Endothelial cell of umbilical vein (primary cell): ENCODE data around the gene RANGRF. TPM values are rescaled to one million over a fixed set of nuclear protein-coding genes. Genes with fewer than 3 reads are reported as not detected.

Source experiments
- BruUV-seq: library from RNA; stranded (reverse); fragments of 400-500 nt; replicated peaks from 2 replicates; lab custom pipeline; 2021; lab: Mats Ljungman, UMichigan
- CTCF ChIA-PET: fragments of 300-600, 350-600 bp; sonication (Branson Sonifier 250); formaldehyde crosslinking; loops from one replicate; lab custom pipeline; 2021; ENCODE audit warnings: antibody characterized with exemption, inconsistent platforms; lab: Charles Lee
- POLR2A ChIA-PET: fragments of 300-600, 350-600 bp; sonication (Branson Sonifier 250); formaldehyde crosslinking; loops from one replicate; lab custom pipeline; 2021; ENCODE audit warnings: antibody characterized with exemption, inconsistent platforms; lab: Charles Lee
- DNase-seq: peaks from one replicate; pipeline ENCODE4 v3.0.0-alpha.2; 2011; ENCODE audit warnings: low read depth, low spot score
- FAIRE-seq: peaks from 2 replicates; lab custom pipeline; 2011; peaks lifted over from hg19 to GRCh38; lab: Jason Lieb, UNC
- H2AFZ ChIP-seq: 2 replicates; pipeline ENCODE4 v1.6.0; 2012; ENCODE audit warnings: low read depth, low read length, control low read depth, inconsistent platforms
- H3K27ac ChIP-seq: 2 replicates; pipeline ENCODE4 v1.5.1; 2011; ENCODE audit warnings: low read depth, mild to moderate bottlenecking, control low read depth, low read length, moderate library complexity; ENCODE audit not compliant: insufficient read depth
- H3K27me3 ChIP-seq, 2 experiments: 2 replicates each; pipeline versions ENCODE4 v1.6.0 to v1.6.1; 2011; ENCODE audit warnings: low read length in 2 of 2, mixed read lengths in 1 of 2; ENCODE audit not compliant: control insufficient read depth in 2 of 2, insufficient read depth in 2 of 2
- H3K36me3 ChIP-seq, 2 experiments: 2 replicates in 1 of 2; 3 replicates in 1 of 2; pipeline ENCODE4 v1.5.1; 2011; ENCODE audit warnings: low read length in 2 of 2, mild to moderate bottlenecking in 1 of 2, moderate library complexity in 1 of 2; ENCODE audit not compliant: control insufficient read depth in 2 of 2, insufficient read depth in 2 of 2; ENCODE audit errors: extremely low read depth in 1 of 2
- H3K4me1 ChIP-seq: 3 replicates; pipeline ENCODE4 v1.5.1; 2011; ENCODE audit warnings: mild to moderate bottlenecking, low read length; ENCODE audit not compliant: control insufficient read depth, insufficient read depth; ENCODE audit errors: extremely low read depth
- H3K4me2 ChIP-seq: 2 replicates; pipeline ENCODE4 v1.6.1; 2011; ENCODE audit warnings: low read length, control low read depth, mixed read lengths; ENCODE audit not compliant: insufficient read depth
- H3K4me3 ChIP-seq, 3 experiments: fragments of 200-600 bp in 1 of 3; sonication (generic), shearing (Covaris generic) in 1 of 3; replicated peaks in 1 of 3; 2 replicates each; pipeline ENCODE4 v1.5.1; 2011 to 2016; ENCODE audit warnings: control low read depth in 3 of 3, low read length in 3 of 3, mild to moderate bottlenecking in 2 of 3, inconsistent platforms in 1 of 3, low read depth in 1 of 3, moderate library complexity in 1 of 3; ENCODE audit not compliant: insufficient read depth in 1 of 3
- H3K79me2 ChIP-seq: 2 replicates; pipeline ENCODE4 v1.6.0; 2012; ENCODE audit warnings: low read length, inconsistent platforms; ENCODE audit not compliant: control insufficient read depth, insufficient read depth
- H3K9ac ChIP-seq: replicated peaks from 2 replicates; pipeline ENCODE3; 2011; ENCODE audit warnings: low read length, control low read depth; ENCODE audit not compliant: insufficient read depth; ENCODE audit errors: extremely low read depth
- H3K9me1 ChIP-seq: replicated peaks from 3 replicates; pipeline ENCODE4 v1.6.0; 2011; ENCODE audit warnings: mild to moderate bottlenecking, low read length; ENCODE audit not compliant: control insufficient read depth, insufficient read depth; ENCODE audit errors: extremely low read depth
- H3K9me3 ChIP-seq: replicated peaks from 2 replicates; pipeline ENCODE4 v1.5.1; 2012; ENCODE audit warnings: low read length, inconsistent platforms; ENCODE audit not compliant: control insufficient read depth, insufficient read depth
- H4K20me1 ChIP-seq: replicated peaks from 2 replicates; pipeline ENCODE3; 2011; ENCODE audit warnings: mild to moderate bottlenecking, low read length; ENCODE audit not compliant: control insufficient read depth, insufficient read depth; ENCODE audit errors: extremely low read depth
- CTCF ChIP-seq, 2 donors: IDR thresholded peaks; 1 replicate in 1 of 2; 2 replicates in 1 of 2; pipeline ENCODE4 v1.5.1; 2011; ENCODE audit warnings: low read length in 2 of 2, mild to moderate bottlenecking in 2 of 2, moderate library complexity in 2 of 2, control low read depth in 1 of 2, inconsistent platforms in 1 of 2, low read depth in 1 of 2; ENCODE audit not compliant: insufficient read depth in 1 of 2; ENCODE audit errors: extremely low read depth in 1 of 2
- EZH2 ChIP-seq: IDR thresholded peaks from 2 replicates; pipeline ENCODE4 v1.6.1; 2012; ENCODE audit warnings: borderline replicate concordance, low read depth, mild to moderate bottlenecking, moderate library complexity, low read length, inconsistent platforms; ENCODE audit not compliant: severe bottlenecking
- FOS ChIP-seq: IDR thresholded peaks from 2 replicates; pipeline ENCODE4 v1.6.1; 2011; ENCODE audit warnings: mild to moderate bottlenecking, low read length, moderate library complexity, borderline replicate concordance; ENCODE audit not compliant: insufficient read depth
- GATA2 ChIP-seq: IDR thresholded peaks from 2 replicates; pipeline ENCODE4 v1.7.0; 2011; ENCODE audit warnings: low read depth, mild to moderate bottlenecking, moderate library complexity, mixed read lengths, low read length; ENCODE audit not compliant: insufficient read length, insufficient read depth
- JUN ChIP-seq: IDR thresholded peaks from 2 replicates; pipeline ENCODE4 v1.6.1; 2011; ENCODE audit warnings: borderline replicate concordance, low read depth; ENCODE audit not compliant: insufficient read length, insufficient read depth
- MYC ChIP-seq: IDR thresholded peaks from one replicate; pipeline ENCODE4 v1.6.1; 2011; ENCODE audit warnings: mild to moderate bottlenecking, low read depth, low read length
- POLR2A ChIP-seq: IDR thresholded peaks from 2 replicates; pipeline ENCODE4 v1.6.1; 2012; ENCODE audit warnings: low read depth, mild to moderate bottlenecking, control low read depth, low read length
- POLR2AphosphoS5 ChIP-seq: IDR thresholded peaks from 2 replicates; pipeline ENCODE4 v1.6.1; 2012; ENCODE audit warnings: low read depth, mild to moderate bottlenecking, control low read depth, low read length, moderate library complexity; ENCODE audit not compliant: insufficient read depth
- dilution Hi-C: fragments of 300-500 bp; cut with MboI; formaldehyde crosslinking; loops from one replicate; pipeline ENCODE4 v1.15.0; 2019; ENCODE audit warnings: low sequenced_read_pairs; ENCODE audit not compliant: extremely low pct_ligation_motif_present
- intact Hi-C: fragments of 100-400 bp; cut with micrococcal nuclease; formaldehyde crosslinking; loops from one replicate; pipeline ENCODE4 v1.10.0; 2022
- polyA plus RNA-seq, 4 experiments: library from polyadenylated mRNA; depleted of rRNA in 3 of 4; stranded (reverse) in 3 of 4; unstranded in 1 of 4; fragments of >200 nt; gene quantifications; 2 replicates each; pipeline versions ENCODE4 v1.2.1 to v1.2.3, GENCODE V29; 2011 to 2012; ENCODE audit warnings: missing spikeins in 1 of 4
- total RNA-seq: library from RNA; stranded (reverse); gene quantifications from 2 replicates; pipeline ENCODE4 v1.2.3, GENCODE V29; 2021
- TF ChIP-seq, protein P1 (sequence below): IDR thresholded peaks from 2 replicates; pipeline ENCODE4 v1.6.1; 2011; ENCODE audit not compliant: insufficient read depth, insufficient read length

The RANGRF gene
- total and polyA plus RNA-seq, 2 donors (not counting 3 experiments of a cell fraction or from before 2014, with no cell fraction given), result 36.5 to 52.7 TPM

DNA sequence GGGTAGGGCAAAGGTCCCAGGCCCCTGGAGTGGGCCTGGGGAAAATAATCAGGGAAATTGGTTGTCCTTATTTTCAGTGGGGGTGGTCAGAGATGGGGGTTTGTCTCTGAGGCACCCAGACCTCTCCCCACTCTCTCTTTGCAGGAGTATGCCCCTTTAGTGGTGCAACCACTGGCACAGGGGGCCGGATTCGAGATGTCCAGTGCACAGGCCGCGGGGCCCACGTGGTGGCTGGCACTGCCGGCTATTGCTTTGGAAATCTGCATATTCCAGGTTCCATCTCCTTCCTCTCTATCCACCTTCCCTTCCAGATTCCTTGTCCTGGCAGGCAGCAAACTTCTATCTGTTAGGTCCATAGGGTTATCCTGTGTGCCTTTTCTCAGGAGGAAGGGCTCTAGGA is 31.8 kb upstream of the RANGRF start:
- intact Hi-C loops (no loop called here), dilution Hi-C loops (no loop called here)
- H3K27me3 ChIP-seq, result no peaks in the 10 kb centered on the region
- ChIA-PET POLR2A (no interaction called here), CTCF (no interaction called here)
- H3K79me2 ChIP-seq, result peaks cover 10% of the 10 kb centered on the region
- no peak overlapping the region for H2AFZ ChIP-seq
- no peak overlapping the region for H3K4me3 ChIP-seq
- no TSS peak for BruUV-seq
- no peak overlapping the region for H3K27ac ChIP-seq
- no peaks in the 10 kb centered on the region for H3K4me1 ChIP-seq
- no peak for DNase-seq
- H3K4me2 ChIP-seq, result no peak overlapping the region
- no peaks in the 10 kb centered on the region for H3K9me3 ChIP-seq
- no peaks in the 10 kb centered on the region for H4K20me1 ChIP-seq
- H3K9me1 ChIP-seq, result no peaks in the 10 kb centered on the region
- FAIRE-seq, result no peak
- TF ChIP-seq, protein P1, sequence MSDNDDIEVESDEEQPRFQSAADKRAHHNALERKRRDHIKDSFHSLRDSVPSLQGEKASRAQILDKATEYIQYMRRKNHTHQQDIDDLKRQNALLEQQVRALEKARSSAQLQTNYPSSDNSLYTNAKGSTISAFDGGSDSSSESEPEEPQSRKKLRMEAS, result no peak
- no peak for TF ChIP-seq GATA2
- no peak for TF ChIP-seq CTCF (IDR thresholded peaks at IDR 0.05; ENCODE audit: extremely low read depth in 1 of 2, insufficient read depth in 1 of 2, low read depth in 1 of 2, low read length in 2 of 2)
- no peak for TF ChIP-seq FOS
- TF ChIP-seq POLR2A, result no peak
- no peak for TF ChIP-seq EZH2
- no peak for TF ChIP-seq POLR2AphosphoS5
- TF ChIP-seq JUN, result no peak
- no peak for TF ChIP-seq MYC
- no peak overlapping the region for H3K9ac ChIP-seq
- peaks cover 9 to 24% of the 10 kb centered on the region in 2 experiments for H3K36me3 ChIP-seq
